22Rv1 (cell line): Measurements from ENCODE around the gene CDK18.

ENCODE experiments used
- ZFX ChIP-seq: fragments of 450-650 bp; IDR thresholded peaks from 2 replicates; pipeline ENCODE4 v1.6.1; 2017; ENCODE audit warnings: antibody characterized with exemption, borderline replicate concordance
- TF ChIP-seq, protein P1 (sequence below): fragments of 450-650 bp; IDR thresholded peaks from 2 replicates; pipeline ENCODE4 v1.5.1; 2017; ENCODE audit warnings: mild to moderate bottlenecking

- no peak for TF ChIP-seq ZFX
- TF ChIP-seq, protein P1, sequence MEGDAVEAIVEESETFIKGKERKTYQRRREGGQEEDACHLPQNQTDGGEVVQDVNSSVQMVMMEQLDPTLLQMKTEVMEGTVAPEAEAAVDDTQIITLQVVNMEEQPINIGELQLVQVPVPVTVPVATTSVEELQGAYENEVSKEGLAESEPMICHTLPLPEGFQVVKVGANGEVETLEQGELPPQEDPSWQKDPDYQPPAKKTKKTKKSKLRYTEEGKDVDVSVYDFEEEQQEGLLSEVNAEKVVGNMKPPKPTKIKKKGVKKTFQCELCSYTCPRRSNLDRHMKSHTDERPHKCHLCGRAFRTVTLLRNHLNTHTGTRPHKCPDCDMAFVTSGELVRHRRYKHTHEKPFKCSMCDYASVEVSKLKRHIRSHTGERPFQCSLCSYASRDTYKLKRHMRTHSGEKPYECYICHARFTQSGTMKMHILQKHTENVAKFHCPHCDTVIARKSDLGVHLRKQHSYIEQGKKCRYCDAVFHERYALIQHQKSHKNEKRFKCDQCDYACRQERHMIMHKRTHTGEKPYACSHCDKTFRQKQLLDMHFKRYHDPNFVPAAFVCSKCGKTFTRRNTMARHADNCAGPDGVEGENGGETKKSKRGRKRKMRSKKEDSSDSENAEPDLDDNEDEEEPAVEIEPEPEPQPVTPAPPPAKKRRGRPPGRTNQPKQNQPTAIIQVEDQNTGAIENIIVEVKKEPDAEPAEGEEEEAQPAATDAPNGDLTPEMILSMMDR = no peak
Observed at GRCh38 chr1:205537386-205538018, 33.0 kb downstream of the CDK18 start.
